ENCODE measurements around the gene NPEPPS.
"Not testable (repeated sequence)": the region's sequence is repeated elsewhere in the genome, so short reads cannot be mapped to it uniquely, and the experiment has no call there.

The NPEPPS gene

DNA sequence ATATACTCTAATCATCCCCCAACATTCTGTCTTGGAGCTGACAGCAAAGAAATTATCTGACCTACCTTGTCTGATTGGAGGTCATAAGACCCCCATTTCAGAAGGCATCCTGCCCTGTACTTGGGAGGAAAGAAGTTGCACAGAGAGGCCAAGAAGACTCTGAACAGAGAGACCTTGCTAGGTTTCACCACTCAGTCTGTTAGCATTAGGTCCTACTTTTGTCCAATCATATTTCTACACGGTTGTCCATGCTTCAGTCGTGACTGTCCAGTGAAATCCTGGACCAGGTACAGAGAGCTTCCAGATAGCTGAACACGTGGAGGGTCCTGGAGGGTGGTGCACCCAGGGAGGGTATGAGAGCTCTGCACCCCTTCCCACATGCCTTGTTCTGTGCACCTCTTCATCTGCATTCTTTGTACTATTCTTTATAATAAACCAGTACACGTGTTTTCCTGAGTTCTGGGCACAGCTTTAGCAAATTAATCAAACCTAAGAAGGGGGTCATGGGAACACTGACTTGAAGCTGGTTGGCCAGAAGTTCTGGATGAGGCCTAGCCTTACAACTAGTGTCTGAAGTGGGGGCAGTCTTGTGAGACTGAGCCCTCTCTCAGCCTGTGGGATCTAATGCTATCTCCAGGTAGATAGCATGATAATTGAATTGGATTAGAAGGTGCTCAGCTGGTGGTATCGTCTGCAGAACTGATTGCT is 30.9 kb downstream of the NPEPPS start:
- not testable (repeated sequence) for H3K4me3 ChIP-seq (ENCODE audit: low read depth in 1 of 2, low read length in 2 of 2); H3K36me3 ChIP-seq (ENCODE audit: control insufficient read depth in 1 of 2, insufficient read depth in 2 of 2, low read length in 2 of 2); H3K9me3 ChIP-seq (ENCODE audit: control insufficient read depth in 1 of 2, low read length in 2 of 2); H3K27ac ChIP-seq (ENCODE audit: low read depth, low read length); H3K9ac ChIP-seq (ENCODE audit: low read depth in 1 of 2, low read length in 2 of 2); H3K27me3 ChIP-seq (ENCODE audit: control insufficient read depth in 1 of 2, insufficient read depth in 2 of 2, low read length in 2 of 2); H3K4me1 ChIP-seq (ENCODE audit: control insufficient read depth in 1 of 2, insufficient read depth in 2 of 2, low read length in 2 of 2)

DNA sequence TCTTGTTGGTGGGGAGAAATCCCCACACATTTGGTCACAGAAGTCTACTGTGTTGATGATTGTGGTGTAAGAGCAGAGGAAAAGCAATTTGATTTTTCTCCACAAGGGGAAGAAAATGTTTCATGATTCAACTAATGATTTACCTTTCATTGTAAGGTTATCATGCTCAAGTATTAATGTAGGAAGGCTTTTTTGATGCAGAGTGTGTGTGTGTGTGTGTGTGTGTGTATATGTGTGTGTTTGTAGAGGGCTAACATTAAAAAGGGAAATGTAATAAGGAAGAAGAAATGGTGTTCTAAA is 31.4 kb downstream of the NPEPPS start:
- not testable (repeated sequence) for H3K9ac ChIP-seq (ENCODE audit: low read depth in 1 of 2, low read length in 2 of 2); H3K27me3 ChIP-seq (ENCODE audit: control insufficient read depth in 1 of 2, insufficient read depth in 2 of 2, low read length in 2 of 2); H3K9me3 ChIP-seq (ENCODE audit: control insufficient read depth in 1 of 2, low read length in 2 of 2); H3K27ac ChIP-seq (ENCODE audit: low read depth, low read length); H3K4me1 ChIP-seq (ENCODE audit: control insufficient read depth in 1 of 2, insufficient read depth in 2 of 2, low read length in 2 of 2); H3K36me3 ChIP-seq (ENCODE audit: control insufficient read depth in 1 of 2, insufficient read depth in 2 of 2, low read length in 2 of 2); H3K4me3 ChIP-seq (ENCODE audit: low read depth in 1 of 2, low read length in 2 of 2)

- not testable (repeated sequence) for H3K4me3 ChIP-seq (ENCODE audit: low read depth in 1 of 2, low read length in 2 of 2); H3K27me3 ChIP-seq (ENCODE audit: control insufficient read depth in 1 of 2, insufficient read depth in 2 of 2, low read length in 2 of 2); H3K4me1 ChIP-seq (ENCODE audit: control insufficient read depth in 1 of 2, insufficient read depth in 2 of 2, low read length in 2 of 2); H3K27ac ChIP-seq (ENCODE audit: low read depth, low read length); H3K36me3 ChIP-seq (ENCODE audit: control insufficient read depth in 1 of 2, insufficient read depth in 2 of 2, low read length in 2 of 2); H3K9me3 ChIP-seq (ENCODE audit: control insufficient read depth in 1 of 2, low read length in 2 of 2); H3K9ac ChIP-seq (ENCODE audit: low read depth in 1 of 2, low read length in 2 of 2)
Observed at GRCh38 chr17:47567261-47567660, 36.4 kb downstream of the NPEPPS start.

DNA sequence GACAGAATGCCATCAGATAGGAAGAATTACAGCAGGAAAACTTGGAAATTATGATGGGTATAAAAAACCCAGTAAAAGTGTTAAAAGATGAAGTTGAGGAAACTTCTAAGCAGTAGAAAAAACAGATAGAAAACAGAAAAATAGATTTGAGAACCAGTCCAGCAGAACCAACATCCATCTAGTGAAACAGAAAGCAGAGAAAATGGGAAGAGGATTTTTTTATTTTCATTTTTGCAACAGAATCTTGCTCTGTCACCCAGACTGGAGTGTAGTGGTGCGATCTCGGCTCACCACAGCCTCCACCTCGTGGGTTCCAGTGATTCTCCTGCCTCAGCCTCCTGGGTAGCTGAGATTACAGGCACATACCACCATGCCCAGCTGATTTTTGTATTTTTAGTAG is 41.7 kb downstream of the NPEPPS start:
- H3K4me1 ChIP-seq (ENCODE audit: control insufficient read depth in 1 of 2, insufficient read depth in 2 of 2, low read length in 2 of 2); H3K4me3 ChIP-seq (ENCODE audit: low read depth in 1 of 2, low read length in 2 of 2); H3K9ac ChIP-seq (ENCODE audit: low read depth in 1 of 2, low read length in 2 of 2); H3K27ac ChIP-seq (ENCODE audit: low read depth, low read length); H3K27me3 ChIP-seq (ENCODE audit: control insufficient read depth in 1 of 2, insufficient read depth in 2 of 2, low read length in 2 of 2); H3K36me3 ChIP-seq (ENCODE audit: control insufficient read depth in 1 of 2, insufficient read depth in 2 of 2, low read length in 2 of 2); H3K9me3 ChIP-seq (ENCODE audit: control insufficient read depth in 1 of 2, low read length in 2 of 2): not testable (repeated sequence)

DNA sequence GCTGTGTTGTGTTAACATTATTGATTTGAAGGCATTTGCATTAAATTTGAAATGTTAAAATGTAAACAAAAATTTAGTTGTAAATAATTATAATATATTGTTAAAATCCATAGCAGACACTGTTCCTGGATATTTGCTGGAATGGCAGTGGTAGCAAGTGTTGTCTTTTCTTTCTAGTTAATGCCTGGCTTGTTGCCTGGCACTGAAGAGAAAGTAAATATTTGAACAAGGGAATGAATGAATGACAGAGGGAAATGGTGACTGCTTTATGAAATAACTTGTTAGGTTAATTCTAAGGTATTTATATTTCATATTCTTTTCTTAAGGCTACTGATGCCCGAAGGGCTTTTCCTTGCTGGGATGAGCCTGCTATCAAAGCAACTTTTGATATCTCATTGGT is 51.5 kb downstream of the NPEPPS start:
- not testable (repeated sequence) for H3K9me3 ChIP-seq (ENCODE audit: control insufficient read depth in 1 of 2, low read length in 2 of 2); H3K27ac ChIP-seq (ENCODE audit: low read depth, low read length); H3K9ac ChIP-seq (ENCODE audit: low read depth in 1 of 2, low read length in 2 of 2); H3K4me1 ChIP-seq (ENCODE audit: control insufficient read depth in 1 of 2, insufficient read depth in 2 of 2, low read length in 2 of 2); H3K36me3 ChIP-seq (ENCODE audit: control insufficient read depth in 1 of 2, insufficient read depth in 2 of 2, low read length in 2 of 2); H3K4me3 ChIP-seq (ENCODE audit: low read depth in 1 of 2, low read length in 2 of 2); H3K27me3 ChIP-seq (ENCODE audit: control insufficient read depth in 1 of 2, insufficient read depth in 2 of 2, low read length in 2 of 2)

- H3K36me3 ChIP-seq (ENCODE audit: control insufficient read depth in 1 of 2, insufficient read depth in 2 of 2, low read length in 2 of 2); H3K4me3 ChIP-seq (ENCODE audit: low read depth in 1 of 2, low read length in 2 of 2); H3K9me3 ChIP-seq (ENCODE audit: control insufficient read depth in 1 of 2, low read length in 2 of 2); H3K9ac ChIP-seq (ENCODE audit: low read depth in 1 of 2, low read length in 2 of 2); H3K27ac ChIP-seq (ENCODE audit: low read depth, low read length); H3K27me3 ChIP-seq (ENCODE audit: control insufficient read depth in 1 of 2, insufficient read depth in 2 of 2, low read length in 2 of 2); H3K4me1 ChIP-seq (ENCODE audit: control insufficient read depth in 1 of 2, insufficient read depth in 2 of 2, low read length in 2 of 2): not testable (repeated sequence)
Observed at GRCh38 chr17:47586378-47587055, 55.6 kb downstream of the NPEPPS start.

DNA sequence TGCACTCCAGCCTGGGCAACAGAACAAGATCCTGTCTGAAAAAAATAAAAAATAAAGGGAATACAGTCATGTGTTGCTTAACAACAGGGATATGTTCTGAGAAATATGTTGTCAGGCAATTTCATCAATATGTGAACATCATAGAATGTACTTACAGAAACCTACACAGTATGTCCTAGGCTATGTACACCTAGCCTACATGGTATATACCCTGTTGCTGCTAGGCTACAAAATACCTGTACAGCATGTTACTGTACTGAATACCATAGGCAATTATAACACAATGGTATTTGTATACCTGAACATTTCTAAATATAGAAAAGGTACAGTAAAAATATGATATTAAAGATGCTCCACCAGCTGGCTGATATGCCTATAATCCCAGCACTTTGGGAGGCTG is 62.6 kb downstream of the NPEPPS start:
- H3K36me3 ChIP-seq (ENCODE audit: control insufficient read depth in 1 of 2, insufficient read depth in 2 of 2, low read length in 2 of 2): peaks cover 7 to 44% of the 10 kb centered on the region in 2 donors
- H3K9ac ChIP-seq (ENCODE audit: low read depth in 1 of 2, low read length in 2 of 2); H3K27me3 ChIP-seq (ENCODE audit: control insufficient read depth in 1 of 2, insufficient read depth in 2 of 2, low read length in 2 of 2); H3K9me3 ChIP-seq (ENCODE audit: control insufficient read depth in 1 of 2, low read length in 2 of 2); H3K4me1 ChIP-seq (ENCODE audit: control insufficient read depth in 1 of 2, insufficient read depth in 2 of 2, low read length in 2 of 2); H3K27ac ChIP-seq (ENCODE audit: low read depth, low read length); H3K4me3 ChIP-seq (ENCODE audit: low read depth in 1 of 2, low read length in 2 of 2): not testable (repeated sequence)

GRCh38 chr17:47603830-47604597 is 73.1 kb downstream of the NPEPPS start:
- H3K9me3 ChIP-seq (ENCODE audit: control insufficient read depth in 1 of 2, low read length in 2 of 2): no peaks in the 10 kb centered on the region
- H3K27me3 ChIP-seq (ENCODE audit: control insufficient read depth in 1 of 2, insufficient read depth in 2 of 2, low read length in 2 of 2): no peaks in the 10 kb centered on the region
- H3K4me1 ChIP-seq (ENCODE audit: control insufficient read depth in 1 of 2, insufficient read depth in 2 of 2, low read length in 2 of 2): no peaks in the 10 kb centered on the region
- H3K4me3 ChIP-seq (ENCODE audit: low read depth in 1 of 2, low read length in 2 of 2): no peak overlapping the region
- H3K36me3 ChIP-seq (ENCODE audit: control insufficient read depth in 1 of 2, insufficient read depth in 2 of 2, low read length in 2 of 2): peaks cover 34 to 75% of the 10 kb centered on the region in 2 donors
- H3K9ac ChIP-seq (ENCODE audit: low read depth in 1 of 2, low read length in 2 of 2): no peak overlapping the region
- H3K27ac ChIP-seq (ENCODE audit: low read depth, low read length): no peak overlapping the region

- H3K9ac ChIP-seq (ENCODE audit: low read depth in 1 of 2, low read length in 2 of 2): no peak overlapping the region
- H3K27ac ChIP-seq (ENCODE audit: low read depth, low read length): no peak overlapping the region
- no peak overlapping the region for H3K4me3 ChIP-seq (ENCODE audit: low read depth in 1 of 2, low read length in 2 of 2)
- no peaks in the 10 kb centered on the region for H3K9me3 ChIP-seq (ENCODE audit: control insufficient read depth in 1 of 2, low read length in 2 of 2)
- H3K4me1 ChIP-seq (ENCODE audit: control insufficient read depth in 1 of 2, insufficient read depth in 2 of 2, low read length in 2 of 2): no peaks in the 10 kb centered on the region
- H3K36me3 ChIP-seq (ENCODE audit: control insufficient read depth in 1 of 2, insufficient read depth in 2 of 2, low read length in 2 of 2): peaks cover 34 to 77% of the 10 kb centered on the region in 2 donors
- no peaks in the 10 kb centered on the region for H3K27me3 ChIP-seq (ENCODE audit: control insufficient read depth in 1 of 2, insufficient read depth in 2 of 2, low read length in 2 of 2)
Observed at GRCh38 chr17:47604598-47604927, 73.7 kb downstream of the NPEPPS start.

DNA sequence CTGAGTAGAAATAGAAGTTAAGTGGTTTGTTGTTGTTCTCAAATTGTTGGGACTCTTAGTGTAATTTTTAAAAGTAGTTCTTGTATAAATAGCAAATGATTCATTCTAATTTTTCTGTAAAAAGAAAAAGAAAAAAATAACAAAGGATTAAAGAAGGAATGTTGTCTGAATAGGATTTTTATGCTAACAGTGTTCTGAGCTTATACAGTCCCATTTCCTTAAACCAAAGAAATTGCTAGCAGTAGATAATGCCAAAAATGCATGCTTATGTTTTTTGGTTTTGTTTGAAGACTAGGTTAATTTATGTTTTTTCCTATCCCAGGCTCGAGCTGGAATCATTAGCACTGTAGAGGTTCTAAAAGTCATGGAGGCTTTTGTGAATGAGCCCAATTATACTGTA is 74.1 kb downstream of the NPEPPS start:
- H3K27ac ChIP-seq (ENCODE audit: low read depth, low read length): no peak overlapping the region
- no peaks in the 10 kb centered on the region for H3K4me1 ChIP-seq (ENCODE audit: control insufficient read depth in 1 of 2, insufficient read depth in 2 of 2, low read length in 2 of 2)
- no peaks in the 10 kb centered on the region for H3K27me3 ChIP-seq (ENCODE audit: control insufficient read depth in 1 of 2, insufficient read depth in 2 of 2, low read length in 2 of 2)
- no peak overlapping the region for H3K9ac ChIP-seq (ENCODE audit: low read depth in 1 of 2, low read length in 2 of 2)
- no peaks in the 10 kb centered on the region for H3K9me3 ChIP-seq (ENCODE audit: control insufficient read depth in 1 of 2, low read length in 2 of 2)
- H3K4me3 ChIP-seq (ENCODE audit: low read depth in 1 of 2, low read length in 2 of 2): no peak overlapping the region
- H3K36me3 ChIP-seq (ENCODE audit: control insufficient read depth in 1 of 2, insufficient read depth in 2 of 2, low read length in 2 of 2): peaks cover 34 to 75% of the 10 kb centered on the region in 2 donors
